22Rv1 (cell line): Measurements from ENCODE around the gene LSM14A.

Experiments used
- ZFX ChIP-seq: fragments of 450-650 bp; IDR thresholded peaks from 2 replicates; pipeline ENCODE4 v1.6.1; 2017; ENCODE audit warnings: antibody characterized with exemption, borderline replicate concordance
- TF ChIP-seq, protein P1 (sequence below): fragments of 450-650 bp; IDR thresholded peaks from 2 replicates; pipeline ENCODE4 v1.5.1; 2017; ENCODE audit warnings: mild to moderate bottlenecking

DNA sequence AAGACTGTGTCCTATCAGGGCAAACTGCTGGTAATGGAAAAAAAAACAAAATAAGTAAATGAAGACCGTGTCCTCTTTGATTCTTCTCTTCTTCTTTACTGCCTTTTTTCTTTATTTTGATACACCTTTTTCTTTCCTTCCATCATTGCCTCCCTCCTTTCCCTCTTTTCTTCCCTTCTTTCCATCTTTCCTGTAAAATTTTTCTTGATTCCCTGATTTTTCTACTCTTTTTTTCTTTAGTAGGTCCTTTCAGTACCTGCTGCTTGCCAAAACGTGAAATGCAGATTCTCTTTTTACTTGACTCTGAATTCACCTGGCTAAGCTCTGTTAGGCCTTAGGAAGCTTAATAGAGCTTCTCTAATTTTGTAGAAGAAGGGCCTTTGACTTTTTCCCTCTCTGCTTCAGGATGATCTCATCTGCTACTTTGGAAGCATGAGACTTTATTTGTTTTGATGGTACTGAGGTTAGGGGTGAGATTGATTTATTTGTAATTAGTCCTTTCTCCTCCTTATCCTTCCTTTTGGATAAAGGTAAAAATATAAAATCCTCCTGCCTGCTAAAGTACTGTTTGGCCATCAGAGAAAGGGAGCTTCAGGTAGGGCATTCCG is 19.2 kb downstream of the LSM14A start:
- TF ChIP-seq, protein P1, sequence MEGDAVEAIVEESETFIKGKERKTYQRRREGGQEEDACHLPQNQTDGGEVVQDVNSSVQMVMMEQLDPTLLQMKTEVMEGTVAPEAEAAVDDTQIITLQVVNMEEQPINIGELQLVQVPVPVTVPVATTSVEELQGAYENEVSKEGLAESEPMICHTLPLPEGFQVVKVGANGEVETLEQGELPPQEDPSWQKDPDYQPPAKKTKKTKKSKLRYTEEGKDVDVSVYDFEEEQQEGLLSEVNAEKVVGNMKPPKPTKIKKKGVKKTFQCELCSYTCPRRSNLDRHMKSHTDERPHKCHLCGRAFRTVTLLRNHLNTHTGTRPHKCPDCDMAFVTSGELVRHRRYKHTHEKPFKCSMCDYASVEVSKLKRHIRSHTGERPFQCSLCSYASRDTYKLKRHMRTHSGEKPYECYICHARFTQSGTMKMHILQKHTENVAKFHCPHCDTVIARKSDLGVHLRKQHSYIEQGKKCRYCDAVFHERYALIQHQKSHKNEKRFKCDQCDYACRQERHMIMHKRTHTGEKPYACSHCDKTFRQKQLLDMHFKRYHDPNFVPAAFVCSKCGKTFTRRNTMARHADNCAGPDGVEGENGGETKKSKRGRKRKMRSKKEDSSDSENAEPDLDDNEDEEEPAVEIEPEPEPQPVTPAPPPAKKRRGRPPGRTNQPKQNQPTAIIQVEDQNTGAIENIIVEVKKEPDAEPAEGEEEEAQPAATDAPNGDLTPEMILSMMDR: no peak
- no peak for TF ChIP-seq ZFX
